ACC112 (cell line): ENCODE measurements around the gene CEACAM3.

ENCODE experiments used
- H2AFZ ChIP-seq: fragments of 200-600 bp; sonication (generic); one replicate; pipeline ENCODE4 v1.6.0; 2017; ENCODE audit warnings: antibody characterized with exemption, low read length; ENCODE audit not compliant: unreplicated experiment
- H3K27ac ChIP-seq: fragments of 200-600 bp; sonication (generic); 2 replicates; pipeline ENCODE4 v1.5.1; 2014; ENCODE audit warnings: low read depth, mild to moderate bottlenecking, antibody characterized with exemption, low read length, moderate library complexity
- H3K27me3 ChIP-seq: fragments of 200-600 bp; sonication (generic); 2 replicates; pipeline ENCODE4 v1.6.1; 2014; ENCODE audit warnings: mild to moderate bottlenecking, antibody characterized with exemption, low read length, moderate library complexity, mixed read lengths; ENCODE audit not compliant: insufficient read depth
- H3K36me3 ChIP-seq: fragments of 200-600 bp; sonication (generic); 2 replicates; pipeline ENCODE4 v1.6.1; 2016; ENCODE audit warnings: mild to moderate bottlenecking, antibody characterized with exemption, low read length, moderate library complexity, mixed read lengths; ENCODE audit not compliant: insufficient read depth
- H3K4me1 ChIP-seq: fragments of 200-600 bp; sonication (generic); one replicate; pipeline ENCODE4 v1.6.1; 2016; ENCODE audit warnings: low read length, mixed read lengths; ENCODE audit not compliant: insufficient read depth, unreplicated experiment, control insufficient read depth
- H3K4me3 ChIP-seq: fragments of 200-600 bp; sonication (generic); 2 replicates; pipeline ENCODE4 v1.5.1; 2014; ENCODE audit warnings: mild to moderate bottlenecking, low read depth, low read length
- H3K79me2 ChIP-seq: fragments of 200-600 bp; sonication (generic); one replicate; pipeline ENCODE4 v1.6.0; 2016; ENCODE audit warnings: low read length; ENCODE audit not compliant: control insufficient read depth, unreplicated experiment, insufficient read depth

Gene CEACAM3

GRCh38 chr19:41792513-41793413 lies 3.6 kb upstream of the CEACAM3 start:
- Histone ChIP-seq H3K4me3 (no peak overlapping the region), H3K27ac (no peak overlapping the region), H3K4me1 (no peaks in the 10 kb centered on the region), H3K27me3 (peaks cover 27% of the 10 kb centered on the region), H3K36me3 (no peaks in the 10 kb centered on the region), H2AFZ (no peak overlapping the region), H3K79me2 (no peaks in the 10 kb centered on the region)

- Histone ChIP-seq H2AFZ (no peak overlapping the region), H3K27ac (no peak overlapping the region), H3K27me3 (peaks cover 25% of the 10 kb centered on the region), H3K4me1 (no peaks in the 10 kb centered on the region), H3K36me3 (no peaks in the 10 kb centered on the region), H3K79me2 (no peaks in the 10 kb centered on the region), H3K4me3 (no peak overlapping the region)
These were observed 3.0 kb upstream of the CEACAM3 start for GRCh38 chr19:41793414-41793727.

GRCh38 chr19:41795031-41795461 lies 1.3 kb upstream of the CEACAM3 start:
- H2AFZ ChIP-seq, result no peak overlapping the region
- H3K27me3 ChIP-seq, result peaks cover 22% of the 10 kb centered on the region

GRCh38 chr19:41796901-41797300 lies 514 bp downstream of the CEACAM3 start:
- H3K27ac ChIP-seq, result no peak overlapping the region
- no peak overlapping the region for H3K4me3 ChIP-seq
- H3K36me3 ChIP-seq, result no peaks in the 10 kb centered on the region
- H3K4me1 ChIP-seq, result no peaks in the 10 kb centered on the region
- peaks cover 18% of the 10 kb centered on the region for H3K27me3 ChIP-seq
- H2AFZ ChIP-seq, result no peak overlapping the region
- H3K79me2 ChIP-seq, result no peaks in the 10 kb centered on the region

More at GRCh38 chr19:41795031-41795461, 1.3 kb upstream of the CEACAM3 start:
- Histone ChIP-seq H3K4me1 (no peaks in the 10 kb centered on the region), H3K27ac (no peak overlapping the region), H3K79me2 (no peaks in the 10 kb centered on the region), H3K4me3 (no peak overlapping the region), H3K36me3 (no peaks in the 10 kb centered on the region)

- Histone ChIP-seq H3K36me3 (no peaks in the 10 kb centered on the region), H3K79me2 (no peaks in the 10 kb centered on the region), H2AFZ (no peak overlapping the region), H3K27me3 (peaks cover 28% of the 10 kb centered on the region), H3K27ac (no peak overlapping the region), H3K4me1 (no peaks in the 10 kb centered on the region), H3K4me3 (no peak overlapping the region)
These were observed 3.1 kb downstream of the CEACAM3 start for GRCh38 chr19:41799444-41800000.

- peaks cover 30% of the 10 kb centered on the region for H3K27me3 ChIP-seq
These were observed 4.6 kb downstream of the CEACAM3 start for GRCh38 chr19:41801031-41801430.

GRCh38 chr19:41801792-41802211 lies 5.4 kb downstream of the CEACAM3 start:
- Histone ChIP-seq H3K36me3 (no peaks in the 10 kb centered on the region), H3K4me3 (no peak overlapping the region), H3K27me3 (peaks cover 30% of the 10 kb centered on the region), H2AFZ (no peak overlapping the region), H3K27ac (no peak overlapping the region), H3K79me2 (no peaks in the 10 kb centered on the region), H3K4me1 (no peaks in the 10 kb centered on the region)

More at GRCh38 chr19:41801031-41801430, 4.6 kb downstream of the CEACAM3 start:
- Histone ChIP-seq H3K27ac (no peak overlapping the region), H3K4me1 (no peaks in the 10 kb centered on the region), H3K4me3 (no peak overlapping the region), H3K36me3 (no peaks in the 10 kb centered on the region), H3K79me2 (no peaks in the 10 kb centered on the region), H2AFZ (no peak overlapping the region)

- H3K4me3 ChIP-seq, result no peak overlapping the region
- no peaks in the 10 kb centered on the region for H3K4me1 ChIP-seq
- no peaks in the 10 kb centered on the region for H3K36me3 ChIP-seq
- H3K27ac ChIP-seq, result no peak overlapping the region
- peaks cover 30% of the 10 kb centered on the region for H3K27me3 ChIP-seq
- H2AFZ ChIP-seq, result no peak overlapping the region
- H3K79me2 ChIP-seq, result no peaks in the 10 kb centered on the region
These were observed 6.4 kb downstream of the CEACAM3 start for GRCh38 chr19:41802770-41803169.

- peaks cover 37% of the 10 kb centered on the region for H3K27me3 ChIP-seq
- no peaks in the 10 kb centered on the region for H3K79me2 ChIP-seq
- no peaks in the 10 kb centered on the region for H3K4me1 ChIP-seq
- H3K27ac ChIP-seq, result no peak overlapping the region
- H2AFZ ChIP-seq, result no peak overlapping the region
- H3K36me3 ChIP-seq, result no peaks in the 10 kb centered on the region
- no peak overlapping the region for H3K4me3 ChIP-seq
These were observed 7.9 kb downstream of the CEACAM3 start for GRCh38 chr19:41804336-41804735.

GRCh38 chr19:41807176-41807575 lies 10.8 kb downstream of the CEACAM3 start:
- H3K27me3 ChIP-seq, result peaks cover 32% of the 10 kb centered on the region
- no peak overlapping the region for H3K27ac ChIP-seq
- no peak overlapping the region for H2AFZ ChIP-seq
- no peaks in the 10 kb centered on the region for H3K36me3 ChIP-seq
- H3K4me3 ChIP-seq, result no peak overlapping the region
- H3K79me2 ChIP-seq, result no peaks in the 10 kb centered on the region
- no peaks in the 10 kb centered on the region for H3K4me1 ChIP-seq
